Upper lobe of right lung (tissue), 1 donor: ENCODE measurements around the gene MRPL10. TPM values are rescaled to one million over a fixed set of nuclear protein-coding genes. Genes with fewer than 3 reads are reported as not detected.

Experiments used
- ATAC-seq: fragments of 200-7000 bp; cut with Tn5 transposase; one replicate; pipeline ENCODE4 v1.9.1; 2020; ENCODE audit warnings: mild to moderate bottlenecking, moderate library complexity
- DNase-seq: peaks from one replicate; pipeline ENCODE4 v3.0.0-alpha.2; 2020
- H3K27ac ChIP-seq: fragments of 200-600 bp; one replicate; pipeline ENCODE4 v1.8.0; 2022
- H3K27me3 ChIP-seq: fragments of 200-600 bp; one replicate; pipeline ENCODE4 v1.8.0; 2022; ENCODE audit warnings: mild to moderate bottlenecking
- H3K36me3 ChIP-seq: fragments of 200-600 bp; one replicate; pipeline ENCODE4 v1.8.0; 2022
- H3K4me1 ChIP-seq: fragments of 200-600 bp; one replicate; pipeline ENCODE4 v1.8.0; 2022
- H3K4me3 ChIP-seq: fragments of 200-600 bp; one replicate; pipeline ENCODE4 v1.8.0; 2022; ENCODE audit warnings: mild to moderate bottlenecking
- H3K9me3 ChIP-seq: fragments of 200-600 bp; one replicate; pipeline ENCODE4 v1.8.0; 2022
- intact Hi-C: fragments of 100-400 bp; cut with DNase I; formaldehyde crosslinking; loops from one replicate; pipeline ENCODE4 v1.11.0; 2022
- total RNA-seq: library from RNA; stranded (reverse); fragmentation: NEBNext Ultra II Directional; extraction: Animal tissue kit (Norgen Biotek cat#: 25700); gene quantifications from one replicate; pipeline ENCODE4 v1.2.1, GENCODE V29; 2021
- TF ChIP-seq, protein P1 (sequence below): fragments of 200-600 bp; IDR thresholded peaks from one replicate; pipeline ENCODE4 v1.8.0; 2022; ENCODE audit warnings: antibody characterized with exemption
- donor health status: DM: no; HTN: yes; CAD: no; lungs with severe emphysema.

MRPL10 gene
- total RNA-seq, 1 donor from 2014 or later: 29.2 TPM

DNA sequence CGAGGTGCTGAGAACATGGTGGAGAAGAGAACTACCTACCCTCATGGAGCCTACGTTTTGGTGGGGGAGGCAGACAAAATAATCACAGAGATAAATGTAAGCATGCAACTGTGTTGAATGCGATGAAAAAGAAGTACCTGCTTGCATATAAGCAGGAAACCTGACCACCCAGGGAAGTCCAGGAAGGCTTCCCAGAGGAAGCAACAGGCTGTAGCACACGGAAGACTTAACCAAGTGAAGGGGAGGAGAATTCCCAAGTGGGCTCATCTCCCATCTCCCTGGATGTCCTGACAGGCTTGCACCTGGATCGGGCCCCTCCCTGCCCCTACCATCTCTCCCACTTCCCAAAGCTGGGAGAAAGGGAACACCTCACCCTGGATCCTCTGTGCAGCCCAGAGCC lies 7.7 kb upstream of the MRPL10 start:
- TF ChIP-seq, protein P1, sequence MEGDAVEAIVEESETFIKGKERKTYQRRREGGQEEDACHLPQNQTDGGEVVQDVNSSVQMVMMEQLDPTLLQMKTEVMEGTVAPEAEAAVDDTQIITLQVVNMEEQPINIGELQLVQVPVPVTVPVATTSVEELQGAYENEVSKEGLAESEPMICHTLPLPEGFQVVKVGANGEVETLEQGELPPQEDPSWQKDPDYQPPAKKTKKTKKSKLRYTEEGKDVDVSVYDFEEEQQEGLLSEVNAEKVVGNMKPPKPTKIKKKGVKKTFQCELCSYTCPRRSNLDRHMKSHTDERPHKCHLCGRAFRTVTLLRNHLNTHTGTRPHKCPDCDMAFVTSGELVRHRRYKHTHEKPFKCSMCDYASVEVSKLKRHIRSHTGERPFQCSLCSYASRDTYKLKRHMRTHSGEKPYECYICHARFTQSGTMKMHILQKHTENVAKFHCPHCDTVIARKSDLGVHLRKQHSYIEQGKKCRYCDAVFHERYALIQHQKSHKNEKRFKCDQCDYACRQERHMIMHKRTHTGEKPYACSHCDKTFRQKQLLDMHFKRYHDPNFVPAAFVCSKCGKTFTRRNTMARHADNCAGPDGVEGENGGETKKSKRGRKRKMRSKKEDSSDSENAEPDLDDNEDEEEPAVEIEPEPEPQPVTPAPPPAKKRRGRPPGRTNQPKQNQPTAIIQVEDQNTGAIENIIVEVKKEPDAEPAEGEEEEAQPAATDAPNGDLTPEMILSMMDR: no peak
- intact Hi-C loops: no loop called here
- Histone ChIP-seq H3K9me3 (no peaks in the 10 kb centered on the region), H3K27me3 (no peaks in the 10 kb centered on the region), H3K4me1 (peaks cover 24% of the 10 kb centered on the region), H3K4me3 (no peak overlapping the region), H3K27ac (no peak overlapping the region), H3K36me3 (peaks cover 22% of the 10 kb centered on the region)
- ATAC-seq (no peak), DNase-seq (no peak)

DNA sequence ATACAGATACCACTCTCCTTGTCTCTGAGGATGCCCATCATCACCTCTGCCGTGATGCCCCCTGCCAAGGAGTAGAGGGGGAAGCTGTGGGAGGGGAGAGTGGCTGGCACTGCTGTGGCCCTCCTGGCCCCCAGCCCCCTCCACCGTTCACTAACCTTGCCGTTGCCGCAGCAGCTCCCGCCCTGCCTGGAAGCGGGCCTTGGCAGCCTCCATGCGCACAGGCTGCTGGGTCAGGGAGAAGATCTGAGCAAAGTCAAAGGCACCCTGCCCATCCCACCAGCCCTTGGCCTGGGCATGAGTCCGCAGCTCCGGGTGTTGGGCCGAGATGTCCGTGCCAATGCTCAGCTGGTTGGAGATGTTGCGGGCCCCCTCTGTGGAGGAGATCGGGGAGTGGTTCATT lies 7.3 kb upstream of the MRPL10 start:
- H3K27me3 ChIP-seq: no peaks in the 10 kb centered on the region
- no peak overlapping the region for H3K4me3 ChIP-seq
- H3K4me1 ChIP-seq: peaks cover 24% of the 10 kb centered on the region
- no peak for ATAC-seq
- DNase-seq: no peak
- no peak overlapping the region for H3K27ac ChIP-seq
- peaks cover 22% of the 10 kb centered on the region for H3K36me3 ChIP-seq
- TF ChIP-seq, protein P1: no peak
- intact Hi-C loops: no loop called here
- H3K9me3 ChIP-seq: no peaks in the 10 kb centered on the region

DNA sequence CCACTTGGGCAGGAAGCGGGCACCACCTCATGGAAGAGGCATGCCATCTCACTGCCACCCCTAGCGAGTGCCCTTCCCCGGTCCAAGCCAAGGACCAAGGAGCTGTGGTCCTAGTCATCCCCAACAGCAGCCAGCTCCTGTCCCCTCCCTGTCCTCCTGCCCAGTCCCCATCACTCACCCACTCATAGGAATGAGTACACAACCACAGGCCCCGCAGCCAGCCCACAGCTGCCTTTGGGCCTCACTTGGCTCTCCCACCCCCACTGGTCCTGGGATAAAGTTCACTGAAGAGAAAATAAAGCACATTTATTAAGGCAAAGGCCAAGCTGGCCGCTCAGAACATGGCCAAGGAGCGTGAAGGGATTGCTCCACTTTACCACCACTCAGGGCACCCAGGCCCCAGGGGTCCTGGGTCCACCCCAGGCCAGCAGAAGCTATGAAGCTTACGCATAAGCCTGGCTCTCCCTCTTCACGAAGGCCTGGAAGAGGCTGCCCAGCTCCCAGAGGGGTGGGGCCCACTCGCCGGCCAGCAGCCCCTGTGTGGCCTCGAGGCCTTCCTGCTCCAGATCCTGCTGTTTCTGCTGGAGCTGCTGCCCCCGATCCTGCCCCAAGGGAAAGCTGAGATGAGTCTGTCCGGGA lies 6.2 kb upstream of the MRPL10 start:
- H3K4me3 ChIP-seq: no peak overlapping the region
- intact Hi-C loops: no loop called here
- H3K36me3 ChIP-seq: peaks cover 22% of the 10 kb centered on the region
- TF ChIP-seq, protein P1: no peak
- no peak overlapping the region for H3K27ac ChIP-seq
- peaks cover 24% of the 10 kb centered on the region for H3K4me1 ChIP-seq
- H3K9me3 ChIP-seq: no peaks in the 10 kb centered on the region
- no peak for DNase-seq
- no peak for ATAC-seq
- no peaks in the 10 kb centered on the region for H3K27me3 ChIP-seq

- TF ChIP-seq, protein P1: no peak
- no peak overlapping the region for H3K4me3 ChIP-seq
- H3K27ac ChIP-seq: no peak overlapping the region
- peaks cover 28% of the 10 kb centered on the region for H3K4me1 ChIP-seq
- H3K36me3 ChIP-seq: peaks cover 22% of the 10 kb centered on the region
- H3K27me3 ChIP-seq: no peaks in the 10 kb centered on the region
- DNase-seq (no peak), ATAC-seq (no peak)
- no peaks in the 10 kb centered on the region for H3K9me3 ChIP-seq
- intact Hi-C loops: no loop called here
Measured at GRCh38 chr17:47836601-47837000, 5.3 kb upstream of the MRPL10 start.

GRCh38 chr17:47834756-47835155 lies 3.4 kb upstream of the MRPL10 start:
- Histone ChIP-seq H3K9me3 (no peaks in the 10 kb centered on the region), H3K4me1 (peaks cover 25% of the 10 kb centered on the region), H3K4me3 (no peak overlapping the region), H3K36me3 (peaks cover 22% of the 10 kb centered on the region), H3K27ac (peak overlapping the region; percentile 30), H3K27me3 (no peaks in the 10 kb centered on the region)
- intact Hi-C loops: no loop called here
- ATAC-seq: no peak
- no peak for DNase-seq
- TF ChIP-seq, protein P1: no peak

DNA sequence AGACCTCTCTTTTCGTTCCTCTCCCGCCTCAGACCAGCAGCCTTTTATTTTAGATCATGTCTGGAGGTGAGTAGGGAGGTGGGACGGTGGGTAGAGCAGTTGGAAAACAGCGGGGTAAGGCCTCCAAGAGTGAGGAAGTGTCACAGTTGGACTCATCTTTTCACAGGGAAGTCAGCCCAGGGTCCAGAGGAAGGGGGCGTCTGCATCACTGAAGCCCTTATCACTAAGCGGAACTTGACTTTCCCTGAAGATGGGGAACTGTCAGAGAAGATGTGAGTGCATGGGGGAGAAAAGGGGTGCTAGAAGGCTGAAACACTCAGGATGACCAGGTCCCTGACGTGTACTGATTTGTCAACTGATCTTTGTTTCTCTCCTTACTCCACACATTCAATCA lies 590 bp upstream of the MRPL10 start:
- intact Hi-C loops: no loop called here
- Histone ChIP-seq H3K9me3 (no peaks in the 10 kb centered on the region), H3K27ac (peak overlapping the region; percentile 81), H3K36me3 (peaks cover 29% of the 10 kb centered on the region), H3K4me1 (peaks cover 23% of the 10 kb centered on the region), H3K4me3 (peak overlapping the region; percentile 77), H3K27me3 (no peaks in the 10 kb centered on the region)
- ATAC-seq (peak; percentile 30), DNase-seq (no peak)
- TF ChIP-seq, protein P1: no peak
